K562 (cell line): ENCODE data around the gene BMI1. TPM values are rescaled to one million over a fixed set of nuclear protein-coding genes. Genes with fewer than 3 reads are reported as not detected.

Experiments
- ARID3B ChIP-seq: fragments of 250-450 bp; sonication (Bioruptor Pico); IDR thresholded peaks from 2 replicates; pipeline ENCODE4 v1.4.0; 2020; ENCODE audit warnings: borderline replicate concordance
- CBX1 ChIP-seq: sonication (generic); IDR thresholded peaks from 2 replicates; pipeline ENCODE4 v1.6.1; 2016; ENCODE audit warnings: antibody characterized with exemption, low read depth, mild to moderate bottlenecking
- CCNT2 ChIP-seq: IDR thresholded peaks from 2 replicates; pipeline ENCODE4 v1.6.1; 2011; ENCODE audit warnings: borderline replicate concordance, low read depth, mild to moderate bottlenecking, moderate library complexity, mixed read lengths, low read length; ENCODE audit not compliant: insufficient read length; ENCODE audit errors: extremely low read depth
- COPS2 ChIP-seq: fragments of 450-650 bp; conservative IDR thresholded peaks from 2 replicates; pipeline ENCODE4 v1.6.1; 2016; ENCODE audit warnings: mild to moderate bottlenecking, moderate library complexity
- DPF2 ChIP-seq: fragments of 450-650 bp; IDR thresholded peaks from 2 replicates; pipeline ENCODE4 v1.6.1; 2016
- FOXJ2 ChIP-seq: fragments of 200-800 bp; sonication (Bioruptor generic); IDR thresholded peaks from 2 replicates; pipeline ENCODE4 v1.6.1; 2016; ENCODE audit warnings: missing genetic modification characterization, missing compliant biosample characterization
- HMG20B ChIP-seq: fragments of 250-450 bp; sonication (Bioruptor Pico); IDR thresholded peaks from 2 replicates; pipeline ENCODE4 v1.5.0; 2021; ENCODE audit warnings: mild to moderate bottlenecking
- JUN ChIP-seq, 2 experiments: sonication (generic) in 1 of 2; formaldehyde crosslinking in 1 of 2; IDR thresholded peaks; 2 replicates each; pipeline versions ENCODE4 v1.6.1 to v1.8.0; 2012 to 2022; ENCODE audit warnings: borderline replicate concordance in 2 of 2, mild to moderate bottlenecking in 2 of 2, improper control_type of control experiment in 1 of 2, low read depth in 1 of 2, low read length in 1 of 2, missing genetic modification reagents in 1 of 2
- L3MBTL2 ChIP-seq: fragments of 450-650 bp; IDR thresholded peaks from 2 replicates; pipeline ENCODE4 v1.6.1; 2016; ENCODE audit warnings: mild to moderate bottlenecking, moderate library complexity
- LCOR ChIP-seq: sonication (generic); formaldehyde crosslinking; IDR thresholded peaks from 2 replicates; pipeline ENCODE4 v1.8.0; 2022; ENCODE audit warnings: mild to moderate bottlenecking, missing genetic modification reagents
- LEF1 ChIP-seq: fragments of 450-650 bp; IDR thresholded peaks from 2 replicates; pipeline ENCODE4 v1.6.1; 2016; ENCODE audit warnings: mild to moderate bottlenecking
- NFIC ChIP-seq: fragments of 450-650 bp; IDR thresholded peaks from 2 replicates; pipeline ENCODE4 v1.6.1; 2017; ENCODE audit warnings: mild to moderate bottlenecking, inconsistent platforms
- NFYB ChIP-seq: IDR thresholded peaks from 2 replicates; pipeline ENCODE4 v1.6.1; 2011; ENCODE audit warnings: mild to moderate bottlenecking, moderate library complexity; ENCODE audit not compliant: insufficient read length; ENCODE audit errors: extremely low read depth
- NR2C2 ChIP-seq, 2 experiments: fragments of 200-800 bp in 1 of 2; sonication (Bioruptor generic) in 1 of 2; sonication (generic) in 1 of 2; formaldehyde crosslinking in 1 of 2; IDR thresholded peaks; 2 replicates each; pipeline versions ENCODE4 v1.6.1 to v1.8.0; 2016 to 2022; ENCODE audit warnings: mild to moderate bottlenecking in 1 of 2, missing compliant biosample characterization in 1 of 2, missing genetic modification characterization in 1 of 2, missing genetic modification reagents in 1 of 2
- NUFIP1 ChIP-seq: fragments of 450-650 bp; IDR thresholded peaks from 2 replicates; pipeline ENCODE4 v1.6.1; 2018; ENCODE audit not compliant: partially characterized antibody
- POLR2AphosphoS5 ChIP-seq: IDR thresholded peaks from 2 replicates; pipeline ENCODE4 v1.6.1; 2011; ENCODE audit warnings: mild to moderate bottlenecking, low read depth, low read length, moderate library complexity; ENCODE audit not compliant: control insufficient read depth, insufficient read depth
- POLR2B ChIP-seq: fragments of 450-650 bp; IDR thresholded peaks from 2 replicates; pipeline ENCODE4 v1.6.1; 2018; ENCODE audit warnings: low read depth; ENCODE audit not compliant: partially characterized antibody
- RAD21 ChIP-seq, 2 experiments: fragments of 250-450 bp in 1 of 2; fragments of 450-650 bp in 1 of 2; sonication (Bioruptor Pico) in 1 of 2; formaldehyde crosslinking in 1 of 2; IDR thresholded peaks in 1 of 2; conservative IDR thresholded peaks in 1 of 2; 2 replicates each; pipeline versions ENCODE4 v1.4.0 to v1.8.0; 2020 to 2022; ENCODE audit warnings: mild to moderate bottlenecking in 2 of 2, moderate library complexity in 1 of 2
- RUNX1 ChIP-seq: sonication (generic); IDR thresholded peaks from 2 replicates; pipeline ENCODE4 v1.6.1; 2016; ENCODE audit warnings: antibody characterized with exemption, low read depth
- SMARCA4 ChIP-seq: fragments of 450-650 bp; IDR thresholded peaks from 2 replicates; pipeline ENCODE4 v1.6.1; 2016
- TBL1XR1 ChIP-seq, 2 experiments: IDR thresholded peaks; 2 replicates each; pipeline ENCODE4 v1.6.1; 2012; ENCODE audit warnings: improper control_type of control experiment in 2 of 2, low read length in 2 of 2, mild to moderate bottlenecking in 1 of 2
- YY1 ChIP-seq, 3 experiments: IDR thresholded peaks; 2 replicates each; pipeline ENCODE4 v1.6.1; 2011; ENCODE audit warnings: low read length in 2 of 3, mild to moderate bottlenecking in 2 of 3, moderate library complexity in 2 of 3, borderline replicate concordance in 1 of 3, control low read depth in 1 of 3, low read depth in 1 of 3; ENCODE audit not compliant: insufficient read depth in 3 of 3, insufficient replicate concordance in 2 of 3, control insufficient read depth in 1 of 3, insufficient read length in 1 of 3; ENCODE audit errors: extremely low read depth in 1 of 3
- ZBTB17 ChIP-seq: fragments of 450-650 bp; formaldehyde crosslinking; IDR thresholded peaks from 2 replicates; pipeline ENCODE4 v1.4.0; 2020; ENCODE audit warnings: mild to moderate bottlenecking
- ZNF551 ChIP-seq: fragments of 250-450 bp; sonication (Bioruptor Pico); IDR thresholded peaks from 2 replicates; pipeline ENCODE4 v1.5.0; 2021; ENCODE audit warnings: mild to moderate bottlenecking, moderate library complexity
- ZNF668 ChIP-seq: fragments of 250-450 bp; sonication (Bioruptor Pico); IDR thresholded peaks from 2 replicates; pipeline ENCODE4 v1.8.0; 2022; ENCODE audit warnings: mild to moderate bottlenecking, inconsistent platforms
- polyA plus RNA-seq, 8 experiments: library from polyadenylated mRNA; depleted of rRNA in 4 of 8; stranded (reverse) in 5 of 8; unstranded in 3 of 8; fragments of >200 nt; fragmentation: Nextera tagmentation in 2 of 8; fragmentation: Illumina TruSeq in 1 of 8; extraction: Ambion mirVana in 2 of 8; extraction: Trizol in 1 of 8; gene quantifications; 2 replicates each; pipeline versions ENCODE4 v1.2.1 to v1.2.3, GENCODE V29; 2011 to 2014; ENCODE audit warnings: inconsistent platforms in 1 of 8, missing spikeins in 1 of 8
- total RNA-seq, 7 experiments: library from RNA; depleted of rRNA in 6 of 7; stranded (reverse); fragments of >200 nt in 6 of 7; fragmentation: Illumina TruSeq in 2 of 7; extraction: Trizol in 2 of 7; gene quantifications; 2 replicates each; pipeline versions ENCODE4 v1.2.1 to v1.2.3, GENCODE V29; 2011 to 2021; ENCODE audit warnings: low replicate concordance in 1 of 7
- TF ChIP-seq, protein P1 (sequence below): sonication (generic); formaldehyde crosslinking; IDR thresholded peaks from 2 replicates; pipeline ENCODE4 v1.5.0; 2020; ENCODE audit warnings: missing genetic modification reagents

Gene BMI1
- total and polyA plus RNA-seq, 9 of the 15 experiments (the other 6 are each of a cell fraction or from before 2014, with no cell fraction given): 21.4 to 103 (median 70.8) TPM

GRCh38 chr10:22341190-22341925, 20.5 kb downstream of the BMI1 start (continued):
- TF ChIP-seq NFIC (peak; percentile 31; the same call in 1 of the 2 replicates), RAD21 (CRISPR knock-in tag; conservative IDR thresholded peaks at IDR 0.05 in 1 of 2, IDR thresholded peaks at IDR 0.05 in 1 of 2) (no peak; a peak in 1 of 4 replicates), POLR2B (peak; percentile 45), FOXJ2 (peak; percentile 7; the same call in 1 of the 2 replicates), DPF2 (0 out of 2 replicates have a peak, but pooled peaks have one; percentile 33), ZNF551 (CRISPR knock-in tag) (no peak), LEF1 (no peak), L3MBTL2 (peak; percentile 56; the same call in 1 of the 2 replicates), ZBTB17 (CRISPR knock-in tag) (no peak), ZNF668 (CRISPR knock-in tag) (no peak), NR2C2 (CRISPR knock-in tag; IDR thresholded peaks at IDR 0.05) (no peak), NR2C2 (tag; IDR thresholded peaks at IDR 0.05) (peak; percentile 30; the same call in 1 of the 2 replicates), NUFIP1 (no peak), ARID3B (CRISPR knock-in tag) (no peak), POLR2AphosphoS5 (no peak), TBL1XR1 (IDR thresholded peaks at IDR 0.05; ENCODE audit: low read length in 2 of 2) (no peak), LCOR (CRISPR knock-in tag) (no peak), JUN (IDR thresholded peaks at IDR 0.05; ENCODE audit: borderline replicate concordance, low read depth, low read length) (no peak), JUN (CRISPR knock-in tag; IDR thresholded peaks at IDR 0.05; ENCODE audit: borderline replicate concordance) (no peak), RUNX1 (no peak), COPS2 (no peak), YY1 (IDR thresholded peaks at IDR 0.05; ENCODE audit: borderline replicate concordance in 1 of 3, control insufficient read depth in 1 of 3, extremely low read depth in 1 of 3, insufficient read depth in 3 of 3, insufficient read length in 1 of 3, insufficient replicate concordance in 2 of 3, low read depth in 1 of 3, low read length in 2 of 3) (no peak), NFYB (no peak), CBX1 (0 out of 2 replicates have a peak, but pooled peaks have one; percentile 12), SMARCA4 (peak; percentile 30; the same call in 1 of the 2 replicates), HMG20B (CRISPR knock-in tag) (no peak), CCNT2 (peak; percentile 12)
- TF ChIP-seq, protein P1, sequence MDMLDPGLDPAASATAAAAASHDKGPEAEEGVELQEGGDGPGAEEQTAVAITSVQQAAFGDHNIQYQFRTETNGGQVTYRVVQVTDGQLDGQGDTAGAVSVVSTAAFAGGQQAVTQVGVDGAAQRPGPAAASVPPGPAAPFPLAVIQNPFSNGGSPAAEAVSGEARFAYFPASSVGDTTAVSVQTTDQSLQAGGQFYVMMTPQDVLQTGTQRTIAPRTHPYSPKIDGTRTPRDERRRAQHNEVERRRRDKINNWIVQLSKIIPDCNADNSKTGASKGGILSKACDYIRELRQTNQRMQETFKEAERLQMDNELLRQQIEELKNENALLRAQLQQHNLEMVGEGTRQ (CRISPR knock-in tag): no peak
